SKM-1 (cell line): ENCODE data around the gene CC2D1B.

Experiments
- DNase-seq: peaks from one replicate; lab custom pipeline; 2025; ENCODE audit not compliant: unreplicated experiment; lab: John Stamatoyannopoulos, UW

The CC2D1B gene

DNA sequence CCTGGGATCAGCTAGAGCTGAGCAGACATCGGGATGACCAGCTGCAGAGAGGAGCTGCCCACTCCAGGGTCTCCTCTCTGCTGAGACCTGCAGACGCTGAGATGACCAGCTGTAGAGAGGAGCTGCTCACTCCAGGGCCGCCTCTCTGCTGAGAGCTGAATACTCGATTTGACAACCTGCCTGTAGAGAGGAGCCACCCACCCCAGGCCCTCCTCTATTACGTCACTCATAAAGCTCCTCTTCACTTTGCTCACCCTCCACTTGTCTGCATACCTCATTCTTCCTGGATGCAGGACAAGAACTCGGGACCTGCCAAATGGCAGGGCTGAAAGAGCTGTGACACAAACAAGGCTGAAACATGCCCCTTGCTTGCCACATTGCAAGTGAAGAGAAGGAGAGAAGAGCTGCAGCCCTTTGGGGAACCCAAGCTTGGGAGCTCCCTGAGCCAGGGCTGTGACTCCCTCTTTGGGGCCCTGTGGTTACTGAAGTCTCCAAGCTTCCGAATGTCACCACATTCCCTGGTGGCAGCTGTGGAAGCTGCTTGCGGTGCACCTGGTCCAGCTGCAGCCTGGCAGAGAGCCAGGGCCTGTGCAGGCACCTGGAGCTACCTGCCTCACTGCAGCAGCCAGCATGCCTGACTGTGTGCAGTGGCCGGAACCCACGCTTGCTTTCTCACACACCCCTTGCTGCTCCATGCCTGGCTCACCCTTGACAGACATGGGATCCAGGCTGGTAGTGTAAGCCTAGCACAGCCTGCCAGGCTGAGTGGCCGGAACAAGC lies 59.6 kb downstream of the CC2D1B start:
- no peak for DNase-seq

DNA sequence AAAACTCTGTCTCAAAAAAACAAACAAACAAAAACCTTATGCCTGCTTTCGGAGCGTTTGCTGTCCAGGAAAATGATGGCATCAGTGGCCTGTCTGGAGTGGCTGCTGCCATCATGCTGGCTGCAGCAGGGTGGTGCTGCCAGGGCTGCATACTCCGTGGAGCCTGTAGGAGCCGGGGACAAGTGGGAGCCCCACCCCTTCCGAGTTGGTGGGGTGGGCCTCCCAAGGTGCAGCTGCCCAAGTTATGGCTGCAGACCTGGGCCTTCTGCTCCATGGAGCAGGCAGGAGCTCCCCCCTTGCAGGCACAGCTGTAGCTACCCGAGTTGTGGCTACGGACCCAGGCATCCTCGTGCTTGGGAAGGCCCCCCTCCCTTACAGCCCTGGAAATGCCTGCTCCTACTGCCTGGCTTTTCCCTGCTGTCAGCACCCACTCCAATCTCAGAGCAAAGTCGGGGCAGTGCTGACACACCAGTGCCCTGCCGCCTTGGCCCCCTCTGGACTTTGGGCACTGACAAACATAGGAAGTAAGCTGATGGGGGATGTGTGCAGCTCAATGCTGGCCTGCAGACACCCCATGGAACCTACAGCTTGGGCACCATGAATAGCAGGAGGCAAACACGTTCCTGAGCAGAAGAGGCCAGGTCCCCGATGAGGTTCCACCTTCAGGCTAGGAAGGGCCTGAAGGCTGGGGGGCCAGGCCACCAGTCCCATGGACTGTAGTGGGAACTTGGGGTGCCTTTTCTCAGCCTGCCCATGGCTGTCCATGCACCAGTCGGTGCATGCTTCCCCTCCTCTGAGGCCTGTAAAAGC lies 60.4 kb downstream of the CC2D1B start:
- no peak for DNase-seq
